Measurements from ENCODE around the gene AFAP1. TPM values are rescaled to one million over a fixed set of nuclear protein-coding genes. Genes with fewer than 3 reads are reported as not detected.

AFAP1 gene
- total and polyA plus RNA-seq, 2 donors (not counting 3 experiments of a cell fraction or from before 2014, with no cell fraction given) = 32.3 to 103 TPM

GRCh38 chr4:7820031-7820818, 119.4 kb downstream of the AFAP1 start:
- Histone ChIP-seq H3K27ac (ENCODE audit: insufficient read depth, low read depth, low read length) (no peak overlapping the region), H2AFZ (ENCODE audit: low read depth, low read length) (no peak overlapping the region)
- BruUV-seq (replicated peaks) = no TSS peak

More at GRCh38 chr4:7820031-7820818, 119.4 kb downstream of the AFAP1 start:
- dilution Hi-C loops (cut with MboI; ENCODE audit: extremely low pct_ligation_motif_present, low sequenced_read_pairs) (no loop called here), intact Hi-C loops (cut with micrococcal nuclease) (no loop called here)
- DNase-seq (ENCODE audit: low read depth, low spot score) (no peak), FAIRE-seq (no peak)
- Histone ChIP-seq H4K20me1 (replicated peaks; ENCODE audit: control insufficient read depth, extremely low read depth, insufficient read depth, low read length) (no peaks in the 10 kb centered on the region), H3K9me3 (replicated peaks; ENCODE audit: control insufficient read depth, insufficient read depth, low read length) (no peaks in the 10 kb centered on the region), H3K9ac (replicated peaks; ENCODE audit: extremely low read depth, insufficient read depth, low read length) (no peak overlapping the region), H3K4me1 (ENCODE audit: control insufficient read depth, extremely low read depth, insufficient read depth, low read length) (peaks cover 25% of the 10 kb centered on the region), H3K4me2 (ENCODE audit: insufficient read depth, low read length) (no peak overlapping the region), H3K79me2 (ENCODE audit: control insufficient read depth, insufficient read depth, low read length) (peaks cover 41% of the 10 kb centered on the region), H3K9me1 (replicated peaks; ENCODE audit: control insufficient read depth, extremely low read depth, insufficient read depth, low read length) (no peaks in the 10 kb centered on the region), H3K27me3 (ENCODE audit: control insufficient read depth in 2 of 2, insufficient read depth in 2 of 2, low read length in 2 of 2) (no peaks in the 10 kb centered on the region), H3K36me3 (ENCODE audit: control insufficient read depth in 2 of 2, extremely low read depth in 1 of 2, insufficient read depth in 2 of 2, low read length in 2 of 2) (peaks cover 23 to 30% of the 10 kb centered on the region in 2 experiments), H3K4me3 (replicated peaks in 1 of 3; ENCODE audit: insufficient read depth in 1 of 3, low read depth in 1 of 3, low read length in 3 of 3) (no peak overlapping the region)
- TF ChIP-seq JUN (IDR thresholded peaks at IDR 0.05; ENCODE audit: borderline replicate concordance, insufficient read depth, insufficient read length, low read depth) = no peak
- TF ChIP-seq CTCF (IDR thresholded peaks at IDR 0.05; ENCODE audit: extremely low read depth in 1 of 2, insufficient read depth in 1 of 2, low read depth in 1 of 2, low read length in 2 of 2) = no peak
- TF ChIP-seq POLR2A (IDR thresholded peaks at IDR 0.05; ENCODE audit: low read depth, low read length) = no peak
- TF ChIP-seq MAX (IDR thresholded peaks at IDR 0.05; ENCODE audit: insufficient read depth, insufficient read length) = no peak
- TF ChIP-seq EZH2 (IDR thresholded peaks at IDR 0.05; ENCODE audit: borderline replicate concordance, low read depth, low read length, severe bottlenecking) = no peak
- TF ChIP-seq MYC (IDR thresholded peaks at IDR 0.05; ENCODE audit: low read depth, low read length) = no peak
- TF ChIP-seq FOS (IDR thresholded peaks at IDR 0.05; ENCODE audit: borderline replicate concordance, insufficient read depth, low read length) = no peak
- TF ChIP-seq POLR2AphosphoS5 (IDR thresholded peaks at IDR 0.05; ENCODE audit: insufficient read depth, low read depth, low read length) = no peak
- TF ChIP-seq GATA2 (IDR thresholded peaks at IDR 0.05; ENCODE audit: insufficient read depth, insufficient read length, low read depth, low read length) = no peak
- CTCF ChIA-PET = interaction anchor here (2.3 to 7.2 kb wide), 2 partner anchors 16 to 18 kb away, joined by 10 to 33 read pairs; no protein-coding TSS in a partner anchor
- POLR2A ChIA-PET = interaction anchor here (1.0 kb wide), 1 partner anchor 11 kb away, joined by 3 read pairs; no protein-coding TSS in a partner anchor
